GM18868 (cell line): Measurements from ENCODE around the gene MCTP2.

ENCODE experiments used
- ATAC-seq: cut with Tn5 transposase; IDR thresholded peaks from one replicate; pipeline ENCODE4 v1.9.1; 2021; ENCODE audit warnings: mild to moderate bottlenecking, moderate library complexity; ENCODE audit not compliant: unreplicated experiment

Gene MCTP2, protein sequence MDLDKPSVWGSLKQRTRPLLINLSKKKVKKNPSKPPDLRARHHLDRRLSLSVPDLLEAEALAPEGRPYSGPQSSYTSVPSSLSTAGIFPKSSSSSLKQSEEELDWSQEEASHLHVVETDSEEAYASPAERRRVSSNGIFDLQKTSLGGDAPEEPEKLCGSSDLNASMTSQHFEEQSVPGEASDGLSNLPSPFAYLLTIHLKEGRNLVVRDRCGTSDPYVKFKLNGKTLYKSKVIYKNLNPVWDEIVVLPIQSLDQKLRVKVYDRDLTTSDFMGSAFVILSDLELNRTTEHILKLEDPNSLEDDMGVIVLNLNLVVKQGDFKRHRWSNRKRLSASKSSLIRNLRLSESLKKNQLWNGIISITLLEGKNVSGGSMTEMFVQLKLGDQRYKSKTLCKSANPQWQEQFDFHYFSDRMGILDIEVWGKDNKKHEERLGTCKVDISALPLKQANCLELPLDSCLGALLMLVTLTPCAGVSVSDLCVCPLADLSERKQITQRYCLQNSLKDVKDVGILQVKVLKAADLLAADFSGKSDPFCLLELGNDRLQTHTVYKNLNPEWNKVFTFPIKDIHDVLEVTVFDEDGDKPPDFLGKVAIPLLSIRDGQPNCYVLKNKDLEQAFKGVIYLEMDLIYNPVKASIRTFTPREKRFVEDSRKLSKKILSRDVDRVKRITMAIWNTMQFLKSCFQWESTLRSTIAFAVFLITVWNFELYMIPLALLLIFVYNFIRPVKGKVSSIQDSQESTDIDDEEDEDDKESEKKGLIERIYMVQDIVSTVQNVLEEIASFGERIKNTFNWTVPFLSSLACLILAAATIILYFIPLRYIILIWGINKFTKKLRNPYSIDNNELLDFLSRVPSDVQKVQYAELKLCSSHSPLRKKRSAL

DNA sequence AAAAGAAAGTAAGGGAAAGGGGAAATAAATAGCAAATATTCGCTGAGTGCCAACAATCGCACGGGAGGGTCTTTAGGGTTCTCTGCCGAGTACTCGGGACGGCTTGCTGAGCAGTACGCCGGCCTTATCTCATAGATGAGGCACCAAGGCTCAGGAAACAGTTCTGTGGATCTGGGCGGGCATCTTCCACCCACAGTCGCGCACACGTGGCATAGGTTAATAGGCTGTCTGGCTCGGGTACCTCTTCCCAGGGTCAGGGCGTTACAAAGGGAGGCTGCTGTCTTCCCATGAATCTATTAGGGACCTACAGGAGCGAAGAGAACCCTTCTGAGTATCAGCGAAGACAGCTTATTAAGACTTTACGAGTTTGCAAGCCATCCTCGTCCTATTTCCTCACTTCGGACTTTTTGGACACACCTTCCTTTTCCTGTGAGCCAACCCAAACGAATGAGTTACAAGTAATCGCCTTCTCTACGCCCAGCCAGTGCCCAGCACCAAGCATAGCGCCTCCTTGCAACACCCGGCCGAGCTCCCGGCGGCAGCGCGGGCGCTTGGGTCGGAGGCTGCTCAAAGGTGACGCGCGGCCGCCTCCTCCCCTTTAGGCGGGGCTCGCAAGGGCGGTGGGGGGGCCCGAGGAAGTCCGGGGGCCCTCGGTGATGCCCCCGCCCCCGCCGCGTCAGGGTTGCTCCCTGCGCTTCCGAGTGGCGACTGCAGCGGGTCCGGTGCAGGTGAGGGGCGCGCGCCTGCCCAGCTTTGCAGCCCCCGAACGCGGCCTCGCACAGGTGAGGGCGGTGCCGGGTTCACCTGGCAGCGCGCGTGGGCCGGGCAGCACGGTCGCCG lies at the start of gene MCTP2:
Gene MCTP2, plus strand, starts transcription at position 679 of the 840 bp plus-strand sequence. CDS start 66,705 bp downstream, outside the sequence.
- ATAC-seq, result peak; percentile 71

DNA sequence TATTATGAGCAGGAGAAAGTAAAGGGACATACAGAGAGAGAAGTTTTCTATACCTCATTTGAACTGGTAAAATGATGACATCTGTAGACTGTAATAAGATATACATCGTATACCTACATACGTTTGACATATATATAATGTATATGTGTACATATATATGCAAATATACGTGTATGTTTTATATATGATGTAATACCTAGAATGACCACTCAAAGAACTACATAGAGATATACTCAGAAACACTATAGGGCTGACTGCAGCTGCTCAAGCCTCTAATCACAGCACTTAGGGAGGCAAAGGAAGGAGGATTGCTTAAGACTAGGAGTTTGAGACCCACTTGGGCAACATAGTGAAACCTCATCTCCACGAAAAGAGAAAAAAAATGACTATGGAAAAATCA lies 48.5 kb upstream of the MCTP2 start:
- no peak for ATAC-seq

DNA sequence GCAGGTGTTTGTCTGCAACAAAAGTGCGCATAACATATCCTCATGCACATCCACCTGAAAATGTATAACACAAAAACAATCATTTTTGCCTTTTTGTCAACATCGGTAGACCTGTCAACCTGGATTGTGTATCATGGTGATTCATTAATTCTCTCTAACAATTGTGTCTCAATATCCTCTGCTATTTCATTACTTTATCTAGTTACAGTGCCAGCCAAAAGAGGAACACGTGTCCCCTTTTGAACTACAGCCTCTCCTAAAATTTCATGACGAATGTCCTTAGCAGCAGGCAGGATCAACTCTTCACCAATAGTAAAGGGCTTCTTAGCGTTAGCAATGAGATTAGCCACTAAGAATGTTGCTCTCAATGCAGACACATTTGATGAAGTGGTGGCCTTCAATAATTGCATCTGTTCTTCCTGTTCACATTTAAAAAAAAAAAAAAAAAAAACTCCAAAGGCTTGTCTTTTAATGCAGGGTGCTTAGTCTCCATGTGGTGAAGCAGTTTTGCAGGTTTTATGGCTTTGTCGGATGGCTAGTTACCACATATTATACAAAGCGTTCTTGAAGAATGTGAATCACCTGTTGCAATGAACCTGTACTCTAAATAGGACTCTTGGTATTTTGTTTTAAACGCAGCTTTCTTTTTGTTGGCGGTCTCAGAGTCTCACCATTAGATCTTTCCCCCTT lies 45.7 kb upstream of the MCTP2 start:
- no peak for ATAC-seq

DNA sequence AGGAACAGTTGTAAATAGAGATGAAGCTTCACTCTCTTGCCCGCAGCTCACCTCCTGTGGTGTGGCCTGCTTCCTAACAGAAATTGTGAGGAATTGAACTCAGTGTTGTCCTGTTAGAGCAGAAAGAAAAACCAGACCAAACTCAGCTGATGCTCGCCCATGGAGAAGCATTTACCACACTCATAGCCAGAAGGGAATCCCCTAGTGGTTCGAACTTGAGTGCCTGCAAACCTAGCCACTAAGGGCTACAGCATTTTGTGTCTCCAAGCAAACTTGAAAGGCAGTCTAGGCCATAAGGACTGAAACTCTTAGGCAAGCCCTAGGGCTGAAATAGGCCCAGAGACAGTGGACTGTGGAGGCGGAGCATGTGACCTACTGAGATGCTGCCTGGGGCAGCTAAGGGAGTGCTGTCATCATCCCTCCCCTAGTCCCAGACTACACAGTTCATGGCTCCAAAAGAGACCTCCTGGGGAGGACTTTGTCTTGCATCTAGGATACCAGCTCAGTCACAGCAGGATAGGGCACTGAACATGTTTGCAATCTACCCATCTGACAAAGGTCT lies 44.5 kb upstream of the MCTP2 start:
- no peak for ATAC-seq

DNA sequence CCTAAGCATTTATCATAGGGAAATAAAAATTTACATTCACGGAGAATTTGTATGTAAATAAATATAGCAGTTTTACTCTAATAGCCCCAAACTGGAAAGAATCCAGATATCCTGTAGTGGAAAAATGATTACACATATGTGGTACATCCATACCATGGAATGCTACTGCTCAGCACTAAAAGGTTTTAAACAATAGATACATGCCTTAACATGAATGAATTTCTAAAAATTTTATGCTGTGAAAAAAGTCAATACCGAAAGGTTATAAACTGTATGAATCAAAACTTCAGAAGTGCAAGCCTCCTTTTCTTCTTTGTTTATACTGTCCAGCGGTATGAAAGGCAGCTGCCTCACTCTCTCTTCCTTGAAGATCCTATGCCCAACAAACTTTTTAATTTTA lies 37.5 kb upstream of the MCTP2 start:
- no peak for ATAC-seq

DNA sequence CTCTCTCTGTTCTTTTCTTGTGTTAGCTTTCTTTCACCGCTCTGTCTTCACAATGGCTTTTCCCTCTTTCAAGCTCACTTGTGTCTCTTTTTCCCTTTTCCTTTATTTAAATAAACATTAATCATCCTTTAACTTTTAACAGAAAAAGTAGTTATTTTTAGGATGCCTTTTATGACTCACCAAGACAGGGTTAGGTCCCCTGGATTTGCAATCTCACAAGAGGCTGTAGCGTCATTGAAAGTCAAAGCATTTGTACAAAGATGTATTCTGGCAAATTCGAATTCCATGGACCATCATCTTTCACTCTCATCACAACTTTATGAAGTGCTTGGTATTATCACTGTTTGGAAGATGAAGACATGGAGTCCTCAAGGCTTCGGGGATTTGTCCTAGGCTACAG lies 34.8 kb upstream of the MCTP2 start:
- no peak for ATAC-seq

DNA sequence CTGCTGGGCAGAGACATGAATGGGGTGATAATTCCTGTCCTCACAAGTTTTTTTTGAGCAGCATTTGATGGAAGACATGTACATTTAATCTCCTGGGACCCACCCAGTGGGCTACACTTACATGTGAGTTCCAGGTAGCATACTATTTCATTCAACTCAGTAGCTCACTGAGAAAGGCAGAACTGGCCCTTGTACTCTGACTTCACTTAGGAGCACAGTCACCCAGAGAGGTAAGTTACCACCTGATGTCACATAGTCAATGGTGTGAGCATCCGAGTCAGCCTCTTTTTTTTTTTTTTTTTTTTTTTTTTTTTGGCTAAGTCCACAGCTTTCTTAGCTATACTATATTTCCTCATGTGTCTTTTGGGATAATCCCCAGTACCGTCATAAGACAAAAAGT lies 32.7 kb upstream of the MCTP2 start:
- ATAC-seq, result no peak

DNA sequence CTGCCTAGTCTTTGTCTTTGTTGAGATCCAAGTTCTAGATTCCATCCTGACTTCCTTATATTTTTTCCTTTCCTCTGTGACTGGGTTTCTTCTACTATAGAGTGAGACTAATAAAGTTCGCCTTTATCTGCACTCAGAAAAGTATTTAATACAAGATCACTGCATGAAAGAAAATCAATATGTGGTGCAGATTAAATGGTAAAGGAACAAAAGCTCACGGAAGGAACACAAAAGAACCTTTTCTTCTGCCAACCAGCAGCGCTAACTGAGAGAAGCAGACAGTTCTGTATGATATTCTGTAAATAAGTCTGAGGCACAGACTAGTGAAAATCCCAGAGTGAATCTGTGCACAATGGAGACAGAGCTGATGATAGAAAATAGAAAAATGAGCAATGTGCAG lies 31.6 kb upstream of the MCTP2 start:
- no peak for ATAC-seq

DNA sequence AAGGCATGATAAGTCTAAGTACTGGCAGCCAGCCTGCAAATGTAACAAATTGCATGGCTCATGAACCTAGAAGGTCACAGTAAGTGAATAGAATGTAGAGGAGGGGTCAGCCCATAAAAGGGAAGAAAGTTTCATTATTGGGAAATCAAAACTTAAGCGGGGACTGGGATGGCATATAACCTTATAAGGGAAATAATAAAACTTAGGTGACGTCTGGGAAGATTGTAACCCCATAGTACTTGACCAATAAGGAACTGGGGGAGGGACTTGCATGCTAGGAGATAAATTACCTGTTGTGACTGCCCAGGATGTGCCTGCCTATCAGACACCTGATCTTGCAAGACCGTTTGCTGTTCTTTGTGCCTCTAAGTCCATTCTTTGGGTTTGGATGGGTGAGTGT lies 28.1 kb upstream of the MCTP2 start:
- ATAC-seq, result no peak

DNA sequence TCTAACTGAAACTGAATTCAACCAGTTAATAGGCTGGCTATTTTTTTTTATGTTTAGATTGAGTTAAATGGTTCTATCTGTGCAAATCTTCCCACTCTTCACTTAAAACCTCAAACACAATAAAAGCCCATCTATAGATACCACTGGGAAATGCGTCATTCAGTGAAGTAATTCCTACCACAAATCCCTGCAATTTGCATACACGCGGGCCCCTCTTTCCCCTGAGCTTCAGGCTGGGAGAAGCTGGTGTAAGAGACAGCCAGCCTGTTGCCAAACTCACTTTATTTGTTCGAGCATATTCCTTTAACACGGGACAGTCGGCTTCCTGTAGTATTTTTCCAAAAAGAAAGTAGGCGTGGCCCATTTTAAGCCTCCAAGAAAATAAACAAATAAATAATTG lies 26.0 kb upstream of the MCTP2 start:
- ATAC-seq, result no peak

DNA sequence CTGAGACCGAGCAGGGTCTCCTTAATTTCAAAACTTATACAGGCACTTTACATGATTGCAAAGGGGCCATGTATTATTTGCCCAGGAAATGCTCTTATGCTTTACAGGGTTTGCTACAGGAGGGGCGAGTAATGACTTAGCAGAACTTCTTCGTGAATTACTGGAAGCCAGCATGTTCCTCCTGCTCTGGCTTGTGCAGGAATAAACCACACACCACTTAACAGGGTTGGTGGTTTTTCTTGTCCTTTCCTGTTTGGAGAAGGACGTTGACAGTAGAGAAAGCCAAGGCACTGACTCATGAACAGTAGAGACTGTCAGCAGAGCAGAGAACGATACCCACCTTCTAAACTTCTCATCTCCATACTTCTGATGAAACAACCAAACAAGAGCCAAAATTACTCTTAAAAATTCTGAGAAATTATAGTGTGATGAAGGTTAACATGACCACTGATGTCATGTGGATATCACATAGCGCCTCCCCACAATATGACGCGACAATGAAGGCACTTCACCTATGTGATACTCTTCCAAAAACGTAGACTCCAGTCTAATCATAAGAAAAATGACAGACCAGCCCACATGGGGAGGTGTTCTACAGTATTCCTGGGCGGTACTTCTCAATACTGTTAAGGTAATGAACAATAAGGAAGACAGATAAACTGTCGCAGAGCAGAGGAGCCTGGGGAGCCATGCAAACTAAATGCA lies 24.7 kb upstream of the MCTP2 start:
- no peak for ATAC-seq

DNA sequence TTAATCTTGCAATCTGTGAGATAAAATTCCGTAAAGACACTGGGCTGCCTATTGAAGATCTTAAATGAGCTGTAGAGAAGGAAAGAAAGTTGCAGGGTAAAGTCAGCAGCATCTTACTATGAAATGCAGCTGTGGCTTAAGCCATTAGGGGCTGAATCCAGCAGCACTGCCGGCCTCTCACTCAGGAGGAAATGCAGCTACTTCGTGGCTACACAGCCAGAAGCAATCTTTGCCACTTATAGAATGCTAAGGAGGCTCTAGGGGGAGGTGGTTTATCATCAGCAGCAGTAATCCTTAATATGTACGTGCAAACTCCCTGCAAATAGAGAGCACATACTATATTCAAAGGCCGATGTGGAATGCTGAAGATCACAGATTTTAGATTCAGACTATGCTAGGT lies 19.1 kb upstream of the MCTP2 start:
- ATAC-seq, result no peak

DNA sequence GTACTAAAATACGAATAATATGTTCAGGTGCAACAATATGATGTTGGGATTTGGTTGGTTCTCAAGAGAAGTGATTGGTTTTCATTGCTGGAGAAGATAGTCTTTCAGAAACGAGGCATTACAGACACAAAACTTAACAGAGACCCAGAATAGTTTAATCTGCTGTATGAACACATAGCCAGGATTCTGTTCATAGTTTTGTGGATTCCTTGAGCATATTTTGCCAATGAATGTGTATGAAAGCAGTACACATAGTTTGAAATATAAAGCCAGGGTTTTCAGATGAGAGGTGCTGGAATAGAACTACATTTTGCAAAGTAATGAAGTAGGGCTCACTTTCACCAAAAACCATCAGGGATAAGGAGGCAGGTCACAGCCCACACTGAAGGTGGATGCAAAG lies 5.7 kb upstream of the MCTP2 start:
- no peak for ATAC-seq

DNA sequence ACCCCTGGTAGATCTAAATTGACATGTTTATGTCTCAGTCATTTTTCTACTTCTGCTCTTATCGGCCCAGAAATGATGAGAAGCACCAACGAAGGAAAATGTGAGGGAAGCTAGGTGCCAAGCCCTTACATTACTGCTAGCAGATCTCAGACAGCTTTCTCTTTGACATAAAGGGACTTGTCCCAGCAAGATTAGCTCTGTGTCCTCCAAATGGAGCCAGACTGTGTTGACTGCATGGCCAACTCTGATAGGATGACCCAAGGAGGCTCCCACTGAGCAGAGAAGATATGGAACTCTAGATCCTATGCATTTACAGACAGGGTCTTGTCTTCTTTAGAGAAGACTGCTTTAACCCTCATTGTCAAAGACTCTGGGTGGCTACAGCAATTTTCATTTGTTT lies 2.8 kb upstream of the MCTP2 start:
- ATAC-seq, result no peak

DNA sequence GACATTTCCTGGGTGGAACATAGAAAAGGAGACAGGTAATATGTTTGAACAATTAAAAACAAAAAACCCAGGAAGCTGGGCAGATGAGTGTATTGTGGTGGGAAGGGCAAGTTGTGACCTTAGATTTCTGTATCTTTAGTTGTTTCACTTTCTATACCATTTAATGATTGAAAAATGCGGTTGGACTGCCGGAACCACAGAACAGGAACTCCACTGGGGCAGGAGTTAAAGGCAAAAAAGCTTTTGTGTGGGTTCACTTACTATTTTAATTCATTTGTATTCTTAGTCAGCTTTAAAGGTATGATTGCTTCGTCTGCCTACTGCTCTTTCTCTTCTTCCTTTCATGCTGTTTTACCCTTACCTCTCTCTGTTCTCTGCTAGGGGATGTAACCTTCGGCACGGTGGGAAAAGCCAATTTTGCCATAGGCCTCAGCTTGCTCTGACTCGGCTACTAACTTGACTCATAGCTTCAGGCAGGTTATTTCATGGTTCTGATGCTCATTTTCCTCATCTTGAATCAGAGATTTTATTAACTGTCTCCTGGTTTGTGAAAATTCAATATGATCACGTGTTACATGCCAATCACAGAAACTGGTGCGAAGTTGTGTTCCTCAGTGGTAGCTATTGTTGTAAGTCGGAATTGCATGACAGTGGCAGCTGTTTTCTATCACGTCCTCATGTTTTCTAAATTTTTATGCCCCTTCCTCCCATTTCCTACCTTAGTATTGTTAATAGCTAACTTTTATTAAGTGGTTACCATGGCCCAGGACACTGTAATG lies 1.6 kb upstream of the MCTP2 start:
- peak; percentile 61 for ATAC-seq

DNA sequence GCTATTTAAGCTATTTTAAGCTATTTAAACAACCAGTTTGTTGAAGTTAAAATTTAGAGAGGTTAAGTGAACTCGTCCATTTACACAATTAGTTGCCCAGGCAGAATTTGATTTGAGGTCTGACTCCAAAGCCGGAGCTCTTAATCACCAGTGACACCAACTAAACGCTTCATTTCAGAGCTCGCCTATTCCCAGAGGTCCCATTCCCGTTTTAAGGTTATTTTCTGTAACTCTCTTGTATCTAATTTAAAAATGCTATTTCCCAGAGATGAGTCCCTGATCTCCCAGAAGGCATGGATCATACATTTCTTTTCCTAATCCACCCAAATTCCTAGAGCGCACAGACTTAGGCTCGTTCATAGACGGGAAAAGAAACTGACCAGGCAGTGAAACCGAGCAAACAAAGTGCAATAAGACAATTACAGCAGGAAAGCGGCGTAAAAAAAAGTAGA lies 904 bp upstream of the MCTP2 start:
- ATAC-seq, result no peak

DNA sequence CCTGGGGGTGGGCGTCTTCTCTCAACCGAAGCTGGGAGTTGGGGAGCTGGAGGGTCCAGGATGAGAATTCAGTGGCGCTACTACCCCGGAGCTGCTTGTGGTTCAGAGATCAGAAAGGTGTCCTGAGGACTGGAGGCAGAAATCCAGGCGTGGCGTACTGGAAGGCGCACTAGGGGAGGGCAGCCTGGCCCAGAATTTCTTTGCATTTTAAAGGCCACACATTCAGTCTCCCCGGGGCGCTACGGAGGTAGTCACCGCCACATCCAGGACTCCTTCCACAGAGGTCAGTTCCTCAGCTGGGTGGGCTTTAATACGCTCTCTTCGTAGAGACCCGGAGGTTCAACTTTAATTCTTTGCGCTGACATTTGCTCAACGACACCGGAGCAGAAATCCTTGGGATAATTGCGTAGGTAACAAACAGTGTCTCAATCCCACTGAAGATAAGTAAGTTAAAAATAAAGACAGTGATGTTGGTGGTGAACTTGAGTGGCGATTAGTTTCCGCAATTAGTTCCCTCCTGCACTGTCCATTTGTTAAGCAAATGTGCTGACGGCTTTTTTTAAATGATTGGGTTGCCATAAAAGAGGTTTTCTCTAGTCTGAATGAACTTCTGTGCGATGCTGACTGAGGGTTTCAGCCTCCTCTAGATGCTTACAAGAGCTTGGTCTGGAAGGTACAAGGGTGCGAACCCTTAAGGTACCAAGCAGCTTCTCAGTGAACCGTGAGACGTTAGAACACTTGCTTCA lies 535 bp downstream of the MCTP2 start:
- ATAC-seq, result peak; percentile 2

DNA sequence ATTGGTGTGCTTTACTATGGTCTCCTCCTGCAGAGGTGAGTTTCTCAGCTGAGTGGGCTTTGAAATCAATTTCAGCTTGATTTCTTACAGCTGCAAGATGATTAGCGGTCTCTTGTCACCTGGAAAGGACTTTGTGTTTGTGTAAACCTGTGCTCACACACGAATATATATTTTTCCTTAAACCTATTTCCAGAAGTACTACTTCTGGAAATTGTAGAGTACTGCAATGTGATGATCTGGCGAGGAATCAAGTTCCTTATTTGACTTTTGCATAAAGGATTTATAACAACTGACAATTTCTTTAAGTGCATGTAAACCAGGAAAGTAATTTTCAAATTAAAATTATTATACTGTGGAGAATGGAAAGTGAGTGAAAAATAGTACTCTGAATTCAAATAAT lies 2.1 kb downstream of the MCTP2 start:
- ATAC-seq, result no peak
